Measurements from ENCODE around the gene SRA1.
A peak's percentile ranks its signal among the peaks of the same experiment; 100 is the strongest.

Gene SRA1

DNA sequence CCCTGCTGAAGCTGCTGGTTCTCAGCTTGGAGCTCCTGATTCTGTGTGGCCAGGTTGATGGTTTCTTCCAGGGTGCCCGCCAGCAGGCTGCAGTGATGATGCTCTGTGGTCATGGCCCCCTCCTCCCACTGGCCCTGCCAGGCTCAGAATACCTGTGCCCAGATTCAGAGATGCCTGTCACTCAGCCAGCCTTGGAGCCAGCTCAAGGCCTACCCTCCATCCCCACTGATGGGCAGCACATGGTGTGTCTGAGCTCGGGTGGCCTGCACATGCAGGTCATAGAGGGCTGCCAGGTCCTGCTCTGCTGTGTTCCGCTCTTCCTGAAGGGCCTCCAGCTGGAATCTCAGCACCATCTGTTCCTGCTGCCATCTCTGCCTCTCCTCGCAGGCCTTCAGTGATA, 12.8 kb upstream of the SRA1 start:
- DNase-seq, result no peak

DNA sequence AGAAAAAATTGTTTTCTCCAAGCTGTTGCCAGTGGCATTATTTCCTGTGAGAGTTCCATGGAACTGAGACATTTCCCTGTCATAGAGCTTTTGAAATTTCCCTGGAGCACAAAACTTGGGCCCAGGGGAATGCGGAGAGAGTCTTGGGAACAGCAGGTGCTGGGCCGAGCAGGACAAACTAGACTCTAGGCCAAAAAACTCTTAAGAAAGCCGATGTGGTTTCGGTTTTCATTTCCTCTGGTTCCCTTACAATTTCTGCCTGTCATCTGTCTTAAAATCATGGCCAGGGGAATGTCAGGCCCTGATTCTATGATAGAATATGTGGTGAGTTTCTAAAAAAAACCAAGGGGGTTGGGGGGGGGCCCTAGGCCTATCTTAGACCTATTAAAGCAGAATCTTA, 11.9 kb upstream of the SRA1 start:
- DNase-seq, result no peak

DNA sequence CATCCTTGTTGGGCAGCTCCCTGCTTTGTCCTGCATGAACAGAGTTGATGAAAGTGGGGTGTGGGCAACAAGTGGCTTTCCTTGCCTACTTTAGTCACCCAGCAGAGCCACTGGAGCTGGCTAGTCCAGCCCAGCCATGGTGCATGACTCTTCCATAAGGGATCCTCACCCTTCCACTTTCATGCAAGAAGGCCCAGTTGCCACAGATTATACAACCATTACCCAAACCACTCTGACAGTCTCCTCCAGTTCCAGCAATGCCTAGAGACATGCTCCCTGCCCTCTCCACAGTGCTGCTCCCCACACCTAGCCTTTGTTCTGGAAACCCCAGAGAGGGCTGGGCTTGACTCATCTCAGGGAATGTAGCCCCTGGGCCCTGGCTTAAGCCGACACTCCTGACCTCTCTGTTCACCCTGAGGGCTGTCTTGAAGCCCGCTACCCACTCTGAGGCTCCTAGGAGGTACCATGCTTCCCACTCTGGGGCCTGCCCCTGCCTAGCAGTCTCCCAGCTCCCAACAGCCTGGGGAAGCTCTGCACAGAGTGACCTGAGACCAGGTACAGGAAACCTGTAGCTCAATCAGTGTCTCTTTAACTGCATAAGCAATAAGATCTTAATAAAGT, 11.3 kb upstream of the SRA1 start:
- DNase-seq, result no peak

DNA sequence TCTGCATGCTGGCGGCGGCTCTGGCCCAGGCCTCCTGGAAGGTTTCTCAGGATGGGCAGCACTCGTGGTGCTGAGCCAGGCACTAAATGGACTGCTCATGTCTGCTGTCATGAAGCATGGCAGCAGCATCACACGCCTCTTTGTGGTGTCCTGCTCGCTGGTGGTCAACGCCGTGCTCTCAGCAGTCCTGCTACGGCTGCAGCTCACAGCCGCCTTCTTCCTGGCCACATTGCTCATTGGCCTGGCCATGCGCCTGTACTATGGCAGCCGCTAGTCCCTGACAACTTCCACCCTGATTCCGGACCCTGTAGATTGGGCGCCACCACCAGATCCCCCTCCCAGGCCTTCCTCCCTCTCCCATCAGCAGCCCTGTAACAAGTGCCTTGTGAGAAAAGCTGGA, 10.6 kb upstream of the SRA1 start:
- DNase-seq, result no peak

DNA sequence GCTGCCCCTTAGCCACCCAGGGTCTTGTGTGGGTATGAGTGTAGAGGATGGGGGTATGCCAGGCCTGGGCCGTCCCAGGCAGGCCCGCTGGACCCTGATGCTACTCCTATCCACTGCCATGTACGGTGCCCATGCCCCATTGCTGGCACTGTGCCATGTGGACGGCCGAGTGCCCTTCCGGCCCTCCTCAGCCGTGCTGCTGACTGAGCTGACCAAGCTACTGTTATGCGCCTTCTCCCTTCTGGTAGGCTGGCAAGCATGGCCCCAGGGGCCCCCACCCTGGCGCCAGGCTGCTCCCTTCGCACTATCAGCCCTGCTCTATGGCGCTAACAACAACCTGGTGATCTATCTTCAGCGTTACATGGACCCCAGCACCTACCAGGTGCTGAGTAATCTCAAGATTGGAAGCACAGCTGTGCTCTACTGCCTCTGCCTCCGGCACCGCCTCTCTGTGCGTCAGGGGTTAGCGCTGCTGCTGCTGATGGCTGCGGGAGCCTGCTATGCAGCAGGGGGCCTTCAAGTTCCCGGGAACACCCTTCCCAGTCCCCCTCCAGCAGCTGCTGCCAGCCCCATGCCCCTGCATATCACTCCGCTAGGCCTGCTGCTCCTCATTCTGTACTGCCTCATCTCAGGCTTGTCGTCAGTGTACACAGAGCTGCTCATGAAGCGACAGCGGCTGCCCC, 10.0 kb upstream of the SRA1 start:
- DNase-seq, result no peak

DNA sequence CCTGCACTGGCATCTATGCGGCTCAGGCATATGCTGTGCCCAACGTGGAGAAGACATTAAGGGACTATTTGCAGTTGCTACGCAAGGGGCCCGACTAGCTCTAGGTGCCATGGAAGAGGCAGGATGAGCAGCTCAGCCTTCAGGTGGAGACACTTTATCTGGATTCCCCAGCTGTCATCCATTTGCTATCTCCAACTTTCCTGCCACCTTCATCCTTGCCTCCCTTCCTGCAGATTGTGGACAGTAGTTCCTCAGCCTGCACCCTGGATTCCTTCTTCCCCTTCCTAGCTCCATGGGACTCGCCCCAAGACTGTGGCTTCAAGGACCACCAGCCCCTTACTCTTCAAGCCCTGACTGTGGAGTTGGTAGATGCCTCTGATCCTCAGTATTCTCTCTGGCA, 9.4 kb upstream of the SRA1 start:
- DNase-seq, result no peak

DNA sequence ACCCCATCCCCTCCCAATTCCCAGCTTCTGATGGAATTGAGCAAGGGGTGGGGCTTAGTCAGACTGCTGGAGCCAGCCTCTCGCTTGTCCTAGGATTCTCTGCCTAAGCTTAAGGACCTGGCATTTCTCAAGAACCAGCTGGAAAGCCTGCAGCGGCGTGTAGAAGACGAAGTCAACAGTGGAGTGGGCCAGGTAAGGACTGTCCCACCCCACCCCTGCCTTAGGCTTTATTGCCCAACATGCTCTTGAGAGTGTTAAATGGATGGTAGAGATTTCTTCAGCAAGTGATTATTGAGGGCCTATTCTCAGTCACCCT, 8.5 kb upstream of the SRA1 start:
- no peak for DNase-seq

DNA sequence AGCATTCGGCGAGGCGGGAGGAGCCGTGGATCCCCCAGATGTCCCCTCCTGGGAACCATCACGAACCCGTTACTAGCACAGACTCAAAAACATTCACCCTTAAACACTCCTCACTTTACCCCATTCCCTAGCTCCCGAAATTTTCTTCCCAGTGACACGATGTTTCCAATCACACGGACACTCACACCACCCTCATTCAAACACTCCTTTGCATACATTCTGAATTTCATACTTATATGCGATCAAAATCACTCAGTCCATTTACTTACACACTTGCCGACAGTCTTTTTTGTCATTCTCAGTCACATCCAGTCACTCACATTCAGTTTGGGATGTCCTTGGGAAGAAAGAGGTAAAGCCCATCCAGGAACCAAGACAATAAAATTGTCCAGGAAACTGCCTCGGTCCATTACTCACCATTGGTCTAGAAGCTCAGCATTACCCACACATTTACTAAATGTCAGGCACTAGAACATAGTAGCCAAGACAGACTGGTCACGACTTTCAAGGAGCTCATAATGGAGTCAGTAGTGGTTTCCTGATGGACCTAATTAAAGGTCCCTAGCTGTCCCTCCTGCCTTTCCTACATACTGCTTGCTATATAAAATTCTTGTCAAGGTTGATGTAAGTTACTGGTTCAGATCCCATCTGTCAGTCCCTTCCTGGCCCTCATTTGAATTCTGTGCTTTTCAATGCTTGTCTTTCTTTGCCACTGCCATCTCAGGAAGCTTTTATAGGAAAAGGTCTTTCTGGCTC, 7.9 kb upstream of the SRA1 start:
- DNase-seq, result no peak

DNA sequence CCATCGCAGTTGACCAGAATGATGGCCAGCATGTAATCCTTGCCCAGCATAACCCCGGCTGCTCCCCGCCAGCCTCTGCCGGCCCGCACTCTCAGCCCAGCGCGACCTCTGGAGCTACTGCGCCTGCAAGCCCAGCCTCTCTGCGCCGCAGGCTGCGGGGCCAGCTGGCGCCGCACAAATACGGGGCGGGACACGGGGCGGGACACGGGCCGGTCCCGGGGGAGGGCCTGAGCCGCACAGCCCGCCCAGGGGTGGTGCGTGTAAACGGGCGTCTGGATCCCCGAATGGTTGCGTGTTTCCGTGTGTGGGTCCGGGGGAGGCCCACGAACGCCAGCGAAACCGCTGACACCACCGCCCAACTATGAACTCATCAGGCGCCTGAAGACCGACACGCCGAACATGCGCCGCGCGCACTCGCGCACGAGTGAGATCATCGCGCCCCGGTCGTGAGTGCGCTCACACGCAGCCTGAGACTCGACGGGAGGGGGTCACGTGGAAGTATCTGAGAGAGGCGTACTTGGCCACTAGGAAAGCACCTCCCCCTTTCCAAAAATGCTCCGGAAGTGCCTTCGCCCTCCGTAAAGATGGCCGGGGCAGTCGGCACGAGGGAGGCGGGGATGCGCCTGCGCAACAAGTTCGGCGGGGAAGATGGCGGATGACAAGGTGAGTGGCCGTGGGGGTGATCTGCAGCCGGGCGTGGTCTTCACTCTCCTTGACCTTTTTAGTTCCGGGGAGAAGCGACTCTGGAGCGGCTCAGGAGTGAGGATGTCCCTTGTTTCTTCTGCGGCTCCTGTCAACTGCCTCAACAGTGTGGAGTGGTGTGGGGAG, 7.1 kb upstream of the SRA1 start, which contains the start of the genes APBB3 and SLC35A4:
Gene APBB3 (minus strand): TSS at position 403 of the 828 bp plus-strand sequence. CDS start 353 bp downstream, at position 50.
Gene SLC35A4 (plus strand): TSS at position 633 of the 828 bp plus-strand sequence. CDS start 2,342 bp downstream, outside the sequence.
- DNase-seq, result peak; percentile 79

DNA sequence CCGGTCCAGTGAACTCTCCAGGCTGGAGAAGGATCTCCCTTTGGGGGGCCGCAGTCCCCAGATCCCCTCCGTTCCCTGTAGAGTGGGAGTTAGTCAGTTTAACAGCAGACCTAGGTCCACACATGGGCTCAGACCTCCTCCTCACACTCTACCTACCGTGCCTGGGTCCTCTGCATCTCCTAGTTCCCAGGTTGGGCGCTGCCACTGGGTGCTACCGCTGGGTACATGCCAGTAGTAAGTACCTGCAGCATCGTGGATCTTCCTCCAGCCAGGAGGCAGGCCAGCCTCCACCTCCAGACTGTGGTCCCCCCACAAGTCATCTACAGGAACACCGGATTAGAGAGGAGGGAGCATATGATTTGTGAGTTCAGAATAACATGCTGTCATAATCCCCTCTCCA, 6.3 kb upstream of the SRA1 start:
- DNase-seq, result no peak

DNA sequence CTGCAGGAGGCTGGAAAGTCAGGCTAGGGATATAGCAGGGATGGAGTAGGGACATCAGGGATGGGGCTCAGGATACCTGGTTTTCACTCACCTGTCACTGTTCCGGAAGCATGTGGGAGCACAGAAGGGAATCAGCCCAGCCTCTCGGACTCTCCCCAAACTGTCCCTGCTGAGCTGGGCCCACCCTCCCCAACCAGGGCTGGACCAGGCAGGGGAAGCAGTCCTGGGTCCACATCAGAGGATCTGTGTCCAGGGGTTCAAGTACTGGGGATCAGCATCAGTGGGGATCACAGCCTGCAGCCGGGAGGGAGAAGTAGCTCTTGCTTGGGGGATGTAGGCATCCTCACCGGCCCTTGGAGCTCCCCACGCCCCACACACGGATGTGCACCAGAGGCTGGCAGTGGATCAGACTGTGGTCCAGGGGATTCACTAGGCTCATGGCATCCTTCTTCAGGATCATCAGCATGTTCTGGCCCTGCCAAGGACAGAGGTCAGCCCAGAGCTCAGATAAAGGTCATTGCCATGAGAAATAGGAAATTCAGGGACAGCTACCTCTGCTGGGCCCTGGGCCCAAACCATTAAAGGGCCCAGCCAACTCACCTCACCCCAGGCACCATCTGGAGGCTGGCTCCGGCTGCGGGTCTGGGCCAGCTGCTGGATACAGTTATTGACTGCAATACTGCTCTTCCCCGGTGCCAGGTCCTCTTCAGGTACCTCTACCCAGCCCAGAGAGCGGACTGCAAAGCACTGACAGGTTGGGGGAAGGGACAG, 4.7 kb upstream of the SRA1 start:
- DNase-seq, result no peak

DNA sequence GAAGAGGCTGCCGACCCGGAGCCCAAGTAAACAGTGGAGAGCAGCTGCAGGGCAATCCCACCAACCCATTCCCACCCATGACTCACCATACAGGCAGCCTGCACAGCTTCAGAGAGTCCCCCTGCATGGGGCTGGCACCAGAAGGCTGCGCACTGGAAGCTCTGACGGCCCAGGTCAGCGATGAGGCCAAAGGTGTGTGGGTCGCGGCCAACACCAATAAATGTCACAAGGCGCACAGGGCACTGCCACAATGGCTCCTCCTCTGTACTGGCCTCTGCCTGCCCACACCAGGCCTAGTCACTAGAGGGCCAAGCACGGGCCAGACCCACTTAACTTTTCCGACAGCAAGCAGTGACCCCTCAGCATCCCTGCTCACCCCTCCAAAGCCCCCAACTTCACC, 3.0 kb upstream of the SRA1 start:
- no peak for DNase-seq

DNA sequence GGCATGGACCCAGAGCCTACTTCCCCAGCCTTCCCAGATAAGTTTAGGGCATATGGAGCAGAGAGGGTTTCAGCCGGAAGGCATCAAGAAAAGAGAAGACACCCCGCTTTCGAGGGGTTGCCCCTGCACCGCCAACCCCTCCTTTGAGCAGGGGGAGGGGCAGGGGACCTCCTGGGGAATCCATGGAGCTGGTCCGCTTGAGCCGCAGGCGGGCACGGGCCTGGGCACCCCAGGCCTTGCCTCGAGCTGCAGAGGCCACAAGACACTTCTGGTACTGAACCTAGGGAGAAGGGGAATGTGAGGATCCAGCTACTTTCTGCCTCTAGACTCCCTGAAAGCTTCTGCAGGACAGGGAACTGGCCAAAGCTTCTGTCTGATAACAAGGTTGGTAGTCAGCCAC, 1.3 kb upstream of the SRA1 start:
- no peak for DNase-seq

DNA sequence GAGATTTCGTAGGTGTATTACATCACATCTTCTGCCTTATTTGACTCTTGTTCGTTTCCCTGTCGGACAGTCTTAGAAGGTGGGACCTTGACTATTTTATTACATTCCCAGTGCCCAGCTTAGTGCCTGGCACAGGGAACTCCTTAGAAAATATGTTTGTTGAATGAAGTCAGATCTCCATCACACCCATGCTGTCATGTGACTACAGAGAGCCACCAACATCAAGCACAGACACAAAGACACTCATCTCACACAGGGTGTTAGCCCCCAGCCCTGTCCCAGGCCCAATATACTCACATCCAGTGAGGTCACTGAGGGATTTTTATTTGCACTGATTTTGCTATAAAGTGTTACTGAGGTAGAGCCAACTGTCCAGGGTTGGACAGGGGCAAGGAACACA, 692 bp upstream of the SRA1 start:
- DNase-seq, result no peak

DNA sequence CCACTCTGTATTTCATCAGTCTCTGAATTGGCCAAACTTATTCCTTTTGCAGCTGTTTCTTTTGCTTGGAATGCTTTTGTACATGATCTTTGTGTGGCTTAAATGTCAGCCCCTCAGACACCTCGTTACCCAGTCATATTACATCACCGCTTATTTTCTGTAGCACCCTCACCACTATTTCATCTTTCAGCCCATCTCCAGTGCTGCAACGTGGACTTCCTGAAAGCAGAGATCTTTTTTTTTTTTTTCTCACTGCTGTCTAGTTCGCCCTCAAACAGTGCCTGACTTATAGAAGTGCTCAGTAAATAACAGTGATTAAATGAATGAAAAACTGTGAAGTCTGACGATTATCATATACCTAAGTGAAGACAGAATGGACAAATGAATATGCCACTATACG, 835 bp downstream of the SRA1 start:
- no peak for DNase-seq

DNA sequence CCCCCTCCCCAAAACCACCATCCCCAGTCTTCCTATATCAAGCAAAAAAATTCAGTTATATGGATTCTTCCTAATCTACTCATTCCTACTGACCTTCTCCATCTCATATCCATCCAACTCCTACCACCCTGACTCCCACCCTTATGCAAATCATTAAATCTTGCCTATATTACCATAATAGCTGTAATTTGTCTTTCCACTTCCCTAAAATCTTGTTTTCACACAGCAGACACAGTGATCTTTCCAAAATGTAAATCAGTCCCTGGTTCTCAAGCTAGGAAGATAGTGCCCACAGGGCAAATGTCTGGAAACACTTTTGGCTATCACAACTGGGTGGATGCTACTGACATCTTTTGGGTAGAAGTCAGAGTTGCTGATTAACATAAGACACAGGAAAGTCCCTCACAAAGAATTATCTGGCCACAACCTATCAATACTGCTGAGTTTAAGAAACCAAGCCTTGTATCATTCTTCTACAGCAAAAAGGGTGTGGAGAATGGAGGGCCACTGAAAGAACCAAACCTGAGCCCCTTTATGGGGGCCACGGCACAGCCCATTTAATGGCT, 1.4 kb downstream of the SRA1 start:
- DNase-seq, result no peak

DNA sequence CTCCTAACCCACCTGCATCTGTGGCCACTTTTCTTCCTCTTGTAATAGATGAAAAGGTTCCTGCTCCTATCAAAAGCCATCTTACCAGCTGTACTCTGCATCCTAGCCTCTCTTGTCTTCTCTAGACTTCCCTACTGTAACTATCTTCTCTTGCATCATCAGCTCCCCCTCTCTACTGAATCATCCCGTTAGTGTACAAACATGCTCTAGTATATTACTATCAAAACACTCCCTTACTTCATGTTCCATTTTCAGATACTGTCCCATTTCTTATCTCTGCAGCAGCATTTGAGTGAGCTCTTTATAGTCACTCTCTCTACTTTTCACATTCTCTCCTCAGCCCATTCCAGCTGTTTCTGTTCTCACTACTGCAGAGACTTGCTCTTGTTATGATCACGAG, 2.8 kb downstream of the SRA1 start:
- no peak for DNase-seq

DNA sequence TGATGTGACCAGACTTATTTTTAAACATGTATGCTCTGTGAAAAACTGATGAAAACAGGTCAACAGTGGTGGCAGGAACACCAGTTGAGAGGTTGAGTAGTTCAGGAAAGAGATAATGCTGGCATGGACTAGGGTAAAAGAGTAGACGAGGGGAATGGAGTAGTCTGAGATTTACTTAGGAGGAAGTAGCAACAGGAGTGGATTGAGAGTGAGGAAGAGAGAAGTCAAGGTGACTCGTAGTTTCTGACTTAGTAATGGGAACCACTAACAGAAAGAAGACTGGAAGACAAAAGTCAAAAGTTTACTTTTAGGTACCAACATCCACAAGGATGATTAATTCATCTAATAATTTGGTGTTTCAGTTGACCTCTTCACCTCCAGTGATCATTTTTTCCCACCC, 3.6 kb downstream of the SRA1 start:
- no peak for DNase-seq

DNA sequence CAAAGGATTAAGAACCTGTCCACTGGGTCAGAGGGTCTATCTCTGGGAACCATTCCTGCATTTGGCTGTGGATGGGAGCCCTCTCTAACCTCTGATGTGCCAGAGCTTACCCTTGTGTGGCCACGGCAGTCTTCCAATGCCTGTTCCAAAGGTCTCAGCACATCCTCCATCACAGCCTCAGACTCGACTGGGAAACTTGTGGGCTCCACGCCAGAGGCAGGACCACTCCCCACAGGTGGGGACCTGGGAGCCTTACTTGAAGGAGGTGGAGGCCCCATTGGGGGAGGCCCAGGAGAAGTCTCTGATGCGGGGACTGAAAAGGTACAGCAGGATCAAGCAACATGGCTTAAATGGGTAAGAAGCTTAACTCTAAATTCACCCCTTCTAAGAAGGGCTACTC, 5.4 kb downstream of the SRA1 start:
- no peak for DNase-seq

DNA sequence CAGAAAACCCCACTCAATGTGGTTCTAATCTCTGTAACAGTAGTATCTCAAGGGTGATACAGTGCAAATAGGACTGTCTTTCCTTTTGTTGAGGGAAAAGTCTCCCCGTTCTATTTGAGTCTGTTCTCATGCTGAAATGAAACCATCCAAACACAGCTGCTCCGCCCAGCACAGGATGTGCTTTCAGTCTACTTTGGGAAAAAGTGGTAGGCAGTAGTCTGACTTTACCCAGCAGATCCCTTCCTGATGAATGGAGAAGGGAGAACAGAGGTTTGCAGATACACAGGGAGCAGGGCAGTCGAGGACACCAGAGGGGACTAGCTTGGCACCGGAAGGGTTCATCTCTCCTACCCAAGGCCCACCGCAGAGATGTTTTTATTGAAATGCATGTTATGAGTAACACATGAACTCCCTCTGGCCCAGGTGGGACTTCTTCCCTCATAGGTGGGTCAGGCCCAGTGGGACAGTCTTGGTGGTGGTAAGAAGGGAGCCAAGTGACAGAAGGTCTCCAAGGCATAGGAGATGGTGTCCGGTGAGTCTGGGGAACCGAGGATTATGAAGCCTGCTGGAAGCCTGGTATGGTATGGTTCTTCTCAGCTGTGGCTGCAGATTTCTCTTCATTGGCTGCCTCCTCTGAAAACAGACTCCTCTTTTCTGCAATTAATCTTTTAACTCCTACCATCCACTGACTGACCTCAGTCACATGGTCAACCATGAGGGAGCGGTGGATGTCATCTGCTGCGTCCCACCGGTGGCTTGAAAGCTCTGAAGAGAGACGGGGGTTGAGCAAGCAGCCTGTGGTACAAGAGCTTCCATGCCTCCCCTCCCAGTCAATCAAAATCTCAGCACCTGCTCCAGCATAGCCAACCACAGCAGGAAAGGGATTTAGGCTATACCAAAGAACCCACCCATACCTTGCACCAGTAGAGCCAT, 6.9 kb downstream of the SRA1 start:
- no peak for DNase-seq

Data from NCI-H2107 (cell line).